Trophoblast cell (in vitro differentiated cells and primary cell): ENCODE results near the gene CCR3.

ENCODE experiments used
- DNase-seq, 2 donors: peaks; one replicate each; pipeline ENCODE4 v3.0.0-alpha.2; 2016
- H2AFZ ChIP-seq: 2 replicates; pipeline ENCODE4 v1.6.1; 2013; ENCODE audit warnings: low read length, moderate library complexity, mild to moderate bottlenecking; ENCODE audit not compliant: insufficient read depth, poor library complexity
- H2AK5ac ChIP-seq: 2 replicates; pipeline ENCODE4 v1.6.1; 2013; ENCODE audit warnings: mild to moderate bottlenecking, low read length
- H2BK120ac ChIP-seq: 2 replicates; pipeline ENCODE4 v1.6.1; 2013; ENCODE audit warnings: low read length, mild to moderate bottlenecking, moderate library complexity; ENCODE audit not compliant: insufficient read depth, poor library complexity
- H2BK12ac ChIP-seq: 2 replicates; pipeline ENCODE4 v1.6.1; 2013; ENCODE audit warnings: mild to moderate bottlenecking, low read length, moderate library complexity
- H2BK5ac ChIP-seq: 2 replicates; pipeline ENCODE4 v1.6.1; 2013; ENCODE audit warnings: low read length, low read depth, moderate library complexity, mild to moderate bottlenecking; ENCODE audit not compliant: poor library complexity
- H3K14ac ChIP-seq: 2 replicates; pipeline ENCODE4 v1.6.1; 2013; ENCODE audit warnings: mild to moderate bottlenecking, low read length
- H3K18ac ChIP-seq: 2 replicates; pipeline ENCODE4 v1.6.1; 2013; ENCODE audit warnings: mild to moderate bottlenecking, low read length
- H3K23ac ChIP-seq: 2 replicates; pipeline ENCODE4 v1.6.1; 2013; ENCODE audit warnings: low read length
- H3K27ac ChIP-seq: 2 replicates; pipeline ENCODE4 v1.5.1; 2013; ENCODE audit warnings: low read depth, mild to moderate bottlenecking, inconsistent platforms, low read length, moderate library complexity
- H3K27me3 ChIP-seq: 2 replicates; pipeline ENCODE4 v1.6.1; 2013; ENCODE audit warnings: inconsistent platforms, mild to moderate bottlenecking, low read length, moderate library complexity; ENCODE audit not compliant: insufficient read depth
- H3K36me3 ChIP-seq, 2 experiments: 1 replicate in 1 of 2; 2 replicates in 1 of 2; pipeline ENCODE4 v1.6.1; 2013; ENCODE audit warnings: low read length in 2 of 2, mild to moderate bottlenecking in 2 of 2, moderate library complexity in 1 of 2; ENCODE audit not compliant: insufficient read depth in 2 of 2, control insufficient read depth in 1 of 2
- H3K4ac ChIP-seq: 2 replicates; pipeline ENCODE4 v1.6.1; 2013; ENCODE audit warnings: low read depth, mild to moderate bottlenecking, low read length, moderate library complexity
- H3K4me1 ChIP-seq, 2 experiments: 1 replicate in 1 of 2; 2 replicates in 1 of 2; pipeline ENCODE4 v1.6.1; 2013; ENCODE audit warnings: low read length in 2 of 2, mild to moderate bottlenecking in 2 of 2, moderate library complexity in 1 of 2; ENCODE audit not compliant: insufficient read depth in 2 of 2, control insufficient read depth in 1 of 2
- H3K4me2 ChIP-seq: 2 replicates; pipeline ENCODE4 v1.6.1; 2013; ENCODE audit warnings: inconsistent platforms, mild to moderate bottlenecking, low read length, moderate library complexity
- H3K4me3 ChIP-seq: 2 replicates; pipeline ENCODE4 v1.5.1; 2013; ENCODE audit warnings: mild to moderate bottlenecking, low read depth, low read length, inconsistent platforms
- H3K79me1 ChIP-seq: one replicate; pipeline ENCODE4 v1.6.1; 2013; ENCODE audit warnings: low read length
- H3K79me2 ChIP-seq: 2 replicates; pipeline ENCODE4 v1.6.1; 2013; ENCODE audit warnings: low read length, mild to moderate bottlenecking; ENCODE audit not compliant: control insufficient read depth, insufficient read depth, poor library complexity
- H3K9ac ChIP-seq: 2 replicates; pipeline ENCODE4 v1.6.1; 2013; ENCODE audit warnings: mild to moderate bottlenecking, low read length
- H3K9me3 ChIP-seq: 2 replicates; pipeline ENCODE4 v1.6.1; 2013; ENCODE audit warnings: low read depth, mild to moderate bottlenecking, control low read depth, inconsistent platforms, low read length; ENCODE audit not compliant: insufficient read depth
- H4K12ac ChIP-seq: 2 replicates; pipeline ENCODE4 v1.6.1; 2013; ENCODE audit warnings: low read depth, mild to moderate bottlenecking, low read length, moderate library complexity
- H4K8ac ChIP-seq: 2 replicates; pipeline ENCODE4 v1.6.1; 2013; ENCODE audit warnings: low read depth, mild to moderate bottlenecking, low read length, moderate library complexity
- H4K91ac ChIP-seq: one replicate; pipeline ENCODE4 v1.6.1; 2013; ENCODE audit warnings: low read depth, mild to moderate bottlenecking, low read length, moderate library complexity
- WGBS: extraction: QIAGEN DNeasy Blood & Tissue Kit; methylation state at CpG from one replicate; pipeline ENCODE4 v1.1.7; 2013; ENCODE audit warnings: missing lambda C conversion rate; ENCODE audit not compliant: insufficient read length, insufficient coverage; ENCODE audit errors: extremely low coverage; 5-methylcytosine and 5-hydroxymethylcytosine counted together

Gene CCR3

DNA sequence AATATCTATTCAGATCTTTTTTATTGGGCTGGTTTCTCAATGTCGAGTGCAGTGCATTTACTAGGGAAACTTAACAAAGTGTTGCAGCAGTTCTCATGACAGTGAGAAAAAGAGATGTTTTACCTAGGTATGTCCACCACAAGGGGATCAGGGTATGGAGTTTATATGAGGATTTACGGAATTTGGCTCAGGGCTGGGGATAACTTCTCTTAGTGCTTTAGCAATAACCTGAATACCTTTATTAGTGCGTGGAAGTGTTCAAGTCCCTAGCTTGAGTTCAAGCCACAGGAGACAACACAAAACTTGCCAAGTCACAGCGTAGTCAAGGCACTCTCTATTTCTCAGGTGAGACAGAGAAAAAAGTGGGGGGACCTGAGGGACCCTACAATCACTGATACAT is 3.9 kb upstream of the CCR3 start:
- no peak overlapping the region for H3K18ac ChIP-seq
- no CpG with 5 or more reads among the region's 4 CpGs for WGBS
- H3K27me3 ChIP-seq = no peaks in the 10 kb centered on the region
- H2AFZ ChIP-seq = no peak overlapping the region
- H2BK120ac ChIP-seq = no peak overlapping the region
- H2BK5ac ChIP-seq = no peak overlapping the region
- H2AK5ac ChIP-seq = no peak overlapping the region
- H3K4me3 ChIP-seq = no peak overlapping the region
- H3K9ac ChIP-seq = no peak overlapping the region
- no peak overlapping the region for H3K27ac ChIP-seq
- no peaks in the 10 kb centered on the region for H3K79me2 ChIP-seq
- H3K4ac ChIP-seq = no peak overlapping the region
- no peak overlapping the region for H3K14ac ChIP-seq
- peaks cover 2% of the 10 kb centered on the region for H3K79me1 ChIP-seq
- no peak overlapping the region for H4K91ac ChIP-seq
- H3K36me3 ChIP-seq = no peaks in the 10 kb centered on the region
- no peak overlapping the region for H4K12ac ChIP-seq
- H3K4me1 ChIP-seq = no peaks in the 10 kb centered on the region
- peak; percentile 53 to 78 for DNase-seq
- H4K8ac ChIP-seq = no peak overlapping the region
- no peak overlapping the region for H3K4me2 ChIP-seq
- H3K9me3 ChIP-seq = peaks cover 2% of the 10 kb centered on the region
- no peak overlapping the region for H3K23ac ChIP-seq
- H2BK12ac ChIP-seq = no peak overlapping the region

DNA sequence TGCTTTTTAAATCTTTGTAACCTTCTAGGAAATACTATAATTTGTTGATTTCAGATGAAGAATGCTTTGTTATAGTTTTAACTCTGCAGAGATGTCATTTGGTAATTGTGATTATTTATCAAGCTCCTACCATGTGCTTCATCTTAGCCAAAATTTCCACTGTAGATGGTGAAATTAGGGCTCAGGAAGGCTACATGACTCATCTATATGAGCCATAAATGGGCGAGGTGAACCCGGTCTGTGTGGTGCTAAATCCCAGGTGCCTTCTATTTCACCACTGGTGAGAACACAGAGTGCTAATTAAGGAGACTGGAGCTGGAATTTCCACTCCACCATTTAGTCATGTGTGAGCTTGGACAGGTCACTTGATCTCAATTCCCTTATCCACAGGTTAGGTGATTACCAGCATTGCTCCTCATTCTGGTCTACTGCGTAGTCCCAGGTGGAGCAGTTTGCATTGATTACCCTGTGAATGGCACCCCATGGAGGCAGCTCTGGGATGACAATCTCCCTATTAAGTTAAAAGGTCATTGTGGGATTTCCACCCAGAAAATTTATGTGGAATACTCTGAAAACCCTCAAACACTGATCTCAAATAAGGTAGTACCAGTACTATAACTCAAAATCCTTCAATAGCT is 2.8 kb upstream of the CCR3 start:
- Histone ChIP-seq H3K27me3 (no peaks in the 10 kb centered on the region), H3K18ac (no peak overlapping the region), H3K9me3 (peaks cover 2% of the 10 kb centered on the region), H2BK12ac (no peak overlapping the region), H3K79me1 (peaks cover 2% of the 10 kb centered on the region), H3K23ac (no peak overlapping the region), H2BK120ac (no peak overlapping the region), H2AFZ (no peak overlapping the region), H3K27ac (no peak overlapping the region), H3K4me2 (no peak overlapping the region), H3K36me3 (no peaks in the 10 kb centered on the region), H4K91ac (no peak overlapping the region), H4K12ac (no peak overlapping the region), H3K9ac (peak overlapping the region; percentile 34), H3K14ac (no peak overlapping the region), H3K4me1 (no peaks in the 10 kb centered on the region), H2BK5ac (no peak overlapping the region), H3K79me2 (no peaks in the 10 kb centered on the region), H3K4me3 (no peak overlapping the region), H3K4ac (no peak overlapping the region), H4K8ac (no peak overlapping the region), H2AK5ac (no peak overlapping the region)
- peak; percentile 9 to 30 for DNase-seq
- WGBS = no CpG with 5 or more reads among the region's 3 CpGs

DNA sequence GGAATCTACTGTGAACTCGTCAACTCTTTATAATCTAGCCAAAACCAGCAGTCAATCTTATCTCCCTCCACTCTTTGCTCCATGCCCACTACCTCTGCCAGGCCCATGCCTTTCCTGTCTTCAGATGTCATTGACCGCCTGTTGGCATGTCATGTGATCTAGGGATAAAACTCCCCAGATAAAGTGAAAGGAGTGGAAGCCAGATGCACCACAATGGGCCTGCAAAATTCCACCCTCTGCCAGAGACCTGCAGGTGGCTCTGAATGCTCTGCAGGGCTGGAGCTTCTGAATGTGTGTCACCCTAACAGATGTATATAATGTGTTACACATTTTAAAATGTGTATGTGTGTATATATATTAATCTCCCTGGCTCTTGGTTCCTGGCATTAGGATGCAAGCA is 2.3 kb upstream of the CCR3 start:
- WGBS = no CpG with 5 or more reads among the region's 2 CpGs
- H3K27me3 ChIP-seq = no peaks in the 10 kb centered on the region
- no peaks in the 10 kb centered on the region for H3K36me3 ChIP-seq
- DNase-seq = no peak
- no peak overlapping the region for H2BK12ac ChIP-seq
- no peak overlapping the region for H3K23ac ChIP-seq
- no peak overlapping the region for H3K18ac ChIP-seq
- no peaks in the 10 kb centered on the region for H3K4me1 ChIP-seq
- H3K4me2 ChIP-seq = no peak overlapping the region
- no peak overlapping the region for H4K8ac ChIP-seq
- H2AK5ac ChIP-seq = no peak overlapping the region
- H3K27ac ChIP-seq = no peak overlapping the region
- no peaks in the 10 kb centered on the region for H3K79me1 ChIP-seq
- H4K12ac ChIP-seq = no peak overlapping the region
- H2BK5ac ChIP-seq = no peak overlapping the region
- no peak overlapping the region for H2AFZ ChIP-seq
- no peak overlapping the region for H2BK120ac ChIP-seq
- peaks cover 2% of the 10 kb centered on the region for H3K9me3 ChIP-seq
- H3K4me3 ChIP-seq = no peak overlapping the region
- H4K91ac ChIP-seq = no peak overlapping the region
- H3K79me2 ChIP-seq = no peaks in the 10 kb centered on the region
- H3K14ac ChIP-seq = no peak overlapping the region
- no peak overlapping the region for H3K9ac ChIP-seq
- no peak overlapping the region for H3K4ac ChIP-seq

DNA sequence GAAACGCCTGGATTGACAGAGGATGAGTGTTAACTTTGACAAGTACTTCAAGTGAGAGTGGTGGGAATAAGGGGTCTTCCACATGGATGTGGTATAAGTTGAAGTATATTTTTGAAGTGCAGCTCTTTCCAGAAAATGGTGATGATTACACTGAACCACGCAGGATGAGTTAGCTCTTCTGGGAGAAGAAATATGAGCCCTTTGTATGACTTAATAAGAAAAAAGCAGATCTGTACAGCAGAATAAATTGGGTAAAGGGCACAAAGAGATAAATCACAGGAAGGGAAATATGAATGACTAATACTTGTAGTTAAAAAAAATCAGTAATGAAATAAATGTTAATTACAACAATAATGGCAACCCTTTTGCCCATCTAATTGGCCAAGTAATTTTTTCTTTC is 1.3 kb downstream of the CCR3 start:
- Histone ChIP-seq H3K4me1 (no peaks in the 10 kb centered on the region), H3K27me3 (no peaks in the 10 kb centered on the region), H2AFZ (no peak overlapping the region), H4K91ac (no peak overlapping the region), H3K4ac (no peak overlapping the region), H2BK5ac (no peak overlapping the region), H3K27ac (no peak overlapping the region), H3K79me1 (no peaks in the 10 kb centered on the region), H2BK12ac (no peak overlapping the region), H3K18ac (no peak overlapping the region), H3K4me3 (no peak overlapping the region), H3K9ac (no peak overlapping the region), H4K12ac (no peak overlapping the region), H2BK120ac (no peak overlapping the region), H3K36me3 (no peaks in the 10 kb centered on the region), H4K8ac (no peak overlapping the region), H3K23ac (no peak overlapping the region), H3K9me3 (no peaks in the 10 kb centered on the region), H3K4me2 (no peak overlapping the region), H2AK5ac (no peak overlapping the region), H3K79me2 (no peaks in the 10 kb centered on the region), H3K14ac (no peak overlapping the region)
- no peak for DNase-seq
- no CpG with 5 or more reads among the region's 2 CpGs for WGBS
